Cardiac muscle cell (in vitro differentiated cells and primary cell): ENCODE measurements around the gene CFAP73. TPM values are rescaled to one million over a fixed set of nuclear protein-coding genes. Genes with fewer than 3 reads are reported as not detected.

Experiments used
- DNase-seq, 2 donors: peaks; one replicate each; pipeline versions ENCODE4 v3.0.0 to v3.0.0-alpha.2; 2010 to 2017; ENCODE audit warnings: low read depth in 1 of 2, low spot score in 1 of 2
- H3K27ac ChIP-seq: fragments of 200-600 bp; sonication (generic); 2 replicates; pipeline ENCODE4 v1.5.1; 2016
- H3K27me3 ChIP-seq: fragments of 200-600 bp; sonication (generic); 2 replicates; pipeline ENCODE4 v1.6.0; 2016; ENCODE audit warnings: control low read depth
- H3K36me3 ChIP-seq: fragments of 200-600 bp; sonication (generic); 2 replicates; pipeline ENCODE4 v1.5.1; 2016; ENCODE audit warnings: control low read depth
- H3K4me1 ChIP-seq: fragments of 200-600 bp; sonication (generic); 2 replicates; pipeline ENCODE4 v1.8.1; 2017; ENCODE audit warnings: low read depth, mild to moderate bottlenecking, mixed run types
- H3K4me3 ChIP-seq: fragments of 200-600 bp; sonication (generic); 2 replicates; pipeline ENCODE4 v1.5.1; 2016; ENCODE audit warnings: mild to moderate bottlenecking
- H3K9me3 ChIP-seq: fragments of 200-600 bp; sonication (generic); 2 replicates; pipeline ENCODE4 v1.5.1; 2017; ENCODE audit warnings: low read depth, mild to moderate bottlenecking, control low read depth
- CTCF ChIP-seq: IDR thresholded peaks from 2 replicates; pipeline ENCODE4 v1.5.1; 2012; ENCODE audit warnings: low read depth, mild to moderate bottlenecking, low read length
- polyA plus RNA-seq: library from polyadenylated mRNA; unstranded; fragments of >200 nt; fragmentation: Nextera tagmentation; extraction: Ambion mirVana; gene quantifications from 2 replicates; pipeline ENCODE4 v1.2.1, GENCODE V29; 2016
- total RNA-seq: library from RNA; depleted of rRNA; stranded (reverse); fragments of >200 nt; gene quantifications from 2 replicates; pipeline ENCODE4 v1.2.3, GENCODE V29; 2016

Gene CFAP73
- total and polyA plus RNA-seq, 2 experiments from 2014 or later, result not detected

DNA sequence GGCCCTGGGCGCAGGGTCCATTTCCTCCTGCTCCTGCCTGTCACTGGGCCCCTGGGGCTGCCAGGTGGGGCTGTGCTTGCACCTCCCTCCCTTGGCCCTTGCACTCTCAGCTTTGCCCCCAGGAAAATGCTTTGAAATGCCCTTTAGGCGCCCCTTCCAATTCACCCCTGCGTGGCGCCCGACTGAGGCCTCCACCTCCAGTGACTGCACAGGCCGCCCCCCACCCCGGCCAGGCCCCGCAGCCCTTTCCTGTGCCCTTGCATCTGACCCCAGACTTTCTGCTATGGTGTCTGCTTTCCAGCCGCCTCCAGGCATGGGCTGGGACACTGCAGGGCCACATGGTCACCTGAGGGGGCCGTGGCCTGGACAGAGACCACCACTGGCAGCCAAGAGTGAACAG is 18.3 kb downstream of the CFAP73 start:
- Histone ChIP-seq H3K4me3 (no peak overlapping the region), H3K4me1 (peaks cover 3% of the 10 kb centered on the region), H3K27ac (no peak overlapping the region), H3K9me3 (no peaks in the 10 kb centered on the region), H3K36me3 (peaks cover 28% of the 10 kb centered on the region), H3K27me3 (no peaks in the 10 kb centered on the region)
- no peak for TF ChIP-seq CTCF
- no peak for DNase-seq

- Histone ChIP-seq H3K9me3 (no peaks in the 10 kb centered on the region), H3K36me3 (peaks cover 39% of the 10 kb centered on the region), H3K27me3 (no peaks in the 10 kb centered on the region), H3K4me1 (no peaks in the 10 kb centered on the region), H3K27ac (no peak overlapping the region), H3K4me3 (no peak overlapping the region)
- DNase-seq, result no peak
- TF ChIP-seq CTCF, result no peak
Observed at GRCh38 chr12:113169697-113170096, 20.2 kb downstream of the CFAP73 start.

DNA sequence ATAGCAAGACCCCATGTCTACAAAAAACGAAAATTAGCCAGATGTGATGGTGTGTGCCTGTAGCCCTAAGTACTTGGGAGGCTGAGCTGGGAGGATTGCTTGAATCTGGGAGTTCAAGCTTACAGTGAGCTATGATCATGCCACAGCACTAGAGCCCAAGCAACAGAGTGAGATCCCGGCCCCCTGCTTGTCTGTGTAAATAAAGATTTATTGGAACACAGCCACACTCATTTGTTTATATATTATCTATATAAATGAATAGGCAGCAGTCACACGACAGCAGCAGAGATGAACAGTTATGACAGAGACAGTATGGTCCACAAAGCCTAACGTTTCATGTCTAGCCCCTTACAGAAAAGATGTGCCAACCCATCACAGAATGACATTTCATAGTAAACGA is 20.9 kb downstream of the CFAP73 start:
- DNase-seq, result no peak
- H3K4me1 ChIP-seq, result no peaks in the 10 kb centered on the region
- no peak for TF ChIP-seq CTCF
- H3K27ac ChIP-seq, result no peak overlapping the region
- H3K36me3 ChIP-seq, result peaks cover 41% of the 10 kb centered on the region
- no peaks in the 10 kb centered on the region for H3K27me3 ChIP-seq
- H3K9me3 ChIP-seq, result no peaks in the 10 kb centered on the region
- no peak overlapping the region for H3K4me3 ChIP-seq

DNA sequence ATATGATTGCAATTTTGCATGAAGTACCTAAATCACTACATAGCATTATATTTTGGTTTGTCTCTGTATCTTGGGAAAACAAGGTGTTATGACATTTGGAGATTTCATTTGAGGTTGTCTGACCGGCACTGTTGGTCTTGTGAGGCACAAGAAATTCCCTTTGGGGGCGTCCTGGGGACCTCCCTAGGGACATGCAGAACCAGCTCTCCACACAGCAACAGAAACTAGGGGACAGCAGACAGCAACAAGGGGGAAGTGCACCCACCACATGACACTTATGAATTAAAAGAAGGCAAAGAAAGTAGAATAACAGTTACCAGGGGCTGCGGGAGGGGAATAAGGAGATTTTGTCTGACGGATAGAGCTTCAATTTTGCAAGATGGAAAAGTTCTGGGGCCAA is 21.4 kb downstream of the CFAP73 start:
- TF ChIP-seq CTCF, result no peak
- H3K27me3 ChIP-seq, result no peaks in the 10 kb centered on the region
- H3K4me3 ChIP-seq, result no peak overlapping the region
- H3K36me3 ChIP-seq, result peaks cover 43% of the 10 kb centered on the region
- DNase-seq, result no peak
- no peaks in the 10 kb centered on the region for H3K9me3 ChIP-seq
- H3K4me1 ChIP-seq, result no peaks in the 10 kb centered on the region
- H3K27ac ChIP-seq, result no peak overlapping the region

- no peak for DNase-seq
- Histone ChIP-seq H3K4me1 (no peaks in the 10 kb centered on the region), H3K9me3 (no peaks in the 10 kb centered on the region), H3K27ac (no peak overlapping the region), H3K36me3 (peaks cover 44% of the 10 kb centered on the region), H3K27me3 (no peaks in the 10 kb centered on the region), H3K4me3 (no peak overlapping the region)
- TF ChIP-seq CTCF, result no peak
Observed at GRCh38 chr12:113171543-113171942, 22.0 kb downstream of the CFAP73 start.

- TF ChIP-seq CTCF, result no peak
- Histone ChIP-seq H3K36me3 (peaks cover 50% of the 10 kb centered on the region), H3K27me3 (no peaks in the 10 kb centered on the region)
Observed at GRCh38 chr12:113172185-113172584, 22.7 kb downstream of the CFAP73 start.

More at GRCh38 chr12:113172185-113172584, 22.7 kb downstream of the CFAP73 start:
- Histone ChIP-seq H3K9me3 (no peaks in the 10 kb centered on the region), H3K4me3 (no peak overlapping the region), H3K27ac (no peak overlapping the region), H3K4me1 (no peaks in the 10 kb centered on the region)
- DNase-seq, result no peak
